Mucosa of stomach (tissue), 1 donor: ENCODE measurements around the gene IL24.

Experiments used
- H3K27me3 ChIP-seq: one replicate; pipeline ENCODE4 v1.7.0; 2013; ENCODE audit warnings: mild to moderate bottlenecking, low read length; ENCODE audit not compliant: control insufficient read depth, insufficient read depth
- H3K36me3 ChIP-seq: one replicate; pipeline ENCODE4 v1.7.0; 2013; ENCODE audit warnings: low read length; ENCODE audit not compliant: control insufficient read depth, insufficient read depth
- H3K4me1 ChIP-seq: one replicate; pipeline ENCODE4 v1.7.0; 2013; ENCODE audit warnings: mild to moderate bottlenecking, low read length; ENCODE audit not compliant: control insufficient read depth, insufficient read depth
- H3K4me3 ChIP-seq: one replicate; pipeline ENCODE4 v1.7.0; 2013; ENCODE audit warnings: low read length
- H3K9ac ChIP-seq: one replicate; pipeline ENCODE4 v1.7.0; 2013; ENCODE audit warnings: mild to moderate bottlenecking, low read length, moderate library complexity
- H3K9me3 ChIP-seq: one replicate; pipeline ENCODE4 v1.7.0; 2013; ENCODE audit warnings: mild to moderate bottlenecking, low read length, moderate library complexity; ENCODE audit not compliant: control insufficient read depth
- donor health status: Pancreatic carcinoma.

The IL24 gene

DNA sequence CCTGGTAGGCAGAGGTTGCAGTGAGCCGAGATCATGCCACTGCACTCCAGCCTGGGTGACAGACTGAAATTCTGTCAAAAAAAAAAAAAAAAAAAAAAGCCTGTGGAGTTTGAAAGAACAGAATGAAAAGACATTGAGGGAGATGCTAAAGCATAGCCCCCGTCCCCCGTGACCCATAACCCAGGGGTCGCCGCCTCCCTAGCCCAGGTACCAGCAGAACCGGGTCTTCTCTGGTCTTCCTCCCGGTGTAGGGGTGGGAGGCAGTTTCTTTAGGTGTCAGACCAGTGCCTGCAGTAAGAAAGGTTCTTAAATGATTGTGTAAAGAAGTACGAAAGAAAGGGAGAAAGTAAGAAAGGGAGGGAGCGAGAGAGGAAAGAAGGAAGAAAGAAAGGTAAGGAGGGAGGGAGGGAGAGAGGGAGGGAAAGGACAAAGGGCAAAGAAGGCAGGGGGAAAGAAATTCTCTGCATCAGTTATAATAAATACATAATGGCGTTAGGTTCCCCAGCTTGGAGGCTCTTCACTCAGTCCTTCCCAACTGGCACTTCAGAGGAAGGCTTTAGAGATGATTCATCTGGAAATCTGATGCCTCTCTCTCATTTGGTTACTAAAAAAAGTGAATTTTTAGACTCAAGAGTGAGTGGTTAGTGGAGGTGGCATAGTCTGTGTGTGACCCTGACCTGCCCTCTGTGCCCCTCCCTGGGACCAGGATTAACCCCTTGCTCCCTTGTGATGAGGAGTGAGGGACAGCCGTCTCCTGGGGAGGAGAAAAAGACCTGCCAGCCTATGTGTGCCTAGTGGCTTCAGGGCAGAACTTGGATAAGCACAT lies 1.1 kb downstream of the IL24 start:
- Histone ChIP-seq H3K9ac (no peak overlapping the region), H3K4me1 (peaks cover 7% of the 10 kb centered on the region), H3K4me3 (no peak overlapping the region), H3K36me3 (no peaks in the 10 kb centered on the region), H3K9me3 (no peaks in the 10 kb centered on the region), H3K27me3 (no peaks in the 10 kb centered on the region)

DNA sequence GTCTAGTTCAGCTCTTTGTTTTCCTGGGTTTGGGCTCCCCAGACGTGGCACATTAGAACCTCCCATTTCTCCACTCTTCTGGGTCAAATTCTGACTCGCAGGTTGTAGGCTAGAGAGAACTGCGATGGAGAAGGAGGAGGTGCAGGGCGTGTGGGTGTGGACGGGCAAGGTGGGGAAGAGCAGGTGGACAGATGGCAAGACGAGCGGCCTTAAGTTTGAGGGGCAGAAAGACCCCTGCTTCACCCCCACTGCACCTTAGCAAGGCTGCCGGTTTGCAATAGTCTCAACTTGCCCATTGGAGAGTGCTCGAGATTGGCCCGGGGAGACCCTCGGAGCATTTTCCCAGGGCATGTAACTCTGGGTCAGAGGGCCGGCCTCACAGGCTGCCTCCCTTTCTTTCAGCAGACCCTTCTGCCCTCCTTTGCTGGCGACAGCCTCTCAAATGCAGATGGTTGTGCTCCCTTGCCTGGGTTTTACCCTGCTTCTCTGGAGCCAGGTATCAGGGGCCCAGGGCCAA lies 1.7 kb downstream of the IL24 start:
- H3K9ac ChIP-seq, result no peak overlapping the region
- no peaks in the 10 kb centered on the region for H3K9me3 ChIP-seq
- H3K36me3 ChIP-seq, result no peaks in the 10 kb centered on the region
- no peak overlapping the region for H3K4me3 ChIP-seq
- peaks cover 7% of the 10 kb centered on the region for H3K4me1 ChIP-seq
- H3K27me3 ChIP-seq, result no peaks in the 10 kb centered on the region

DNA sequence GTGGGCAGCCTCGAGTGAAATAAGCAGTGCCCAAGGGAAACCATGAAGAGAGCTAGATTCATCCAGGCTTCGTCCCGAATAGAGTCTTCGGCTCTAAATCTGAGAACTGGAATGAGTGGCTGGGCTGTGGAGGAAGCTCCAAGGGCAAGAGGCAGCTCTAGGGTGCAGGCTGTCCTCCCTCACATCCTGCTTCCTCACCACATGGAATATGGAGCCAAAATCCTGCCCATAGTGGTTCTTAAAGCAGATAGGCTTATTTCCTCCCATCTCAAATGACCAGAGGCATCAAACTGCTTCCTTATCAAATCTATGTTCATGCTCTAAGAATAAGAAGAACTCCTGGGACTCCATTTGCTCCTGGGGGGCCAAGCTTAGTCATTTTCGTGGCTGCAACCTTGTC lies 2.5 kb downstream of the IL24 start:
- Histone ChIP-seq H3K4me3 (no peak overlapping the region), H3K9ac (no peak overlapping the region), H3K27me3 (no peaks in the 10 kb centered on the region), H3K36me3 (no peaks in the 10 kb centered on the region), H3K9me3 (no peaks in the 10 kb centered on the region), H3K4me1 (peaks cover 7% of the 10 kb centered on the region)

DNA sequence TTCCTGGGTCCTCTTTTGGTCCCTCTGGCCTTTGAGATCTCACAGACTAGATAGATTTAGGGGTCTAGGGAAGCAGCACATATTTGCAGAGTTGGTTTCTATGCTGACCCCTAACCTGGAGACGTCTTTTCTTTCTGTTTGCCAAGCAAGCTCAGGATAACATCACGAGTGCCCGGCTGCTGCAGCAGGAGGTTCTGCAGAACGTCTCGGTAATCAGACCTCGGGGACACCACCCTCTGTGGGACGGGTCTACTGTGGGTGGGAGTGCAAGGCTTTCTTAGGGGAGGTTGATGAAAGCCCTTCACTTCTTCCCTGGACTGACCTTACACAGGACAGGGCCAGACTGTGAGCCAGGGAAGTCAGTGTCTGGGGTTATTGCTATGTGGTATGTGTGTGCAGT lies 2.9 kb downstream of the IL24 start:
- H3K27me3 ChIP-seq, result no peaks in the 10 kb centered on the region
- no peaks in the 10 kb centered on the region for H3K36me3 ChIP-seq
- peaks cover 7% of the 10 kb centered on the region for H3K4me1 ChIP-seq
- H3K9me3 ChIP-seq, result no peaks in the 10 kb centered on the region
- no peak overlapping the region for H3K9ac ChIP-seq
- H3K4me3 ChIP-seq, result no peak overlapping the region

DNA sequence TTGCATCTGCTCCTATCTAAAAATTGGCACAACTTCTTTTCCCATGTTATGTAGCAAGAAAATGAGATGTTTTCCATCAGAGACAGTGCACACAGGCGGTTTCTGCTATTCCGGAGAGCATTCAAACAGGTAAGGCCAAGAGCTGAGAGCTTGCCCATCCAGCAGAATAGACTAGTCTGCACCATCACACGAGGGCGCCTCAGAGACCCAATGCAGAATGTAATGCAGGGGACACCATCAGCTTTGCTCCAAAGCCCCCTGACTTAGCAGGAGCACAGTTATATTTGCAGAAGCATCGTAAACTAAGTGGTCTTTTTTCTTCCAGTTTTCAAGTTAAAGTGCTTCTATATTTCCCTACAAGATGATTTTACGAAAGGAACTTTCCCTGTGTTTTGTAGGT lies 4.7 kb downstream of the IL24 start:
- Histone ChIP-seq H3K9me3 (no peaks in the 10 kb centered on the region), H3K9ac (no peak overlapping the region), H3K27me3 (no peaks in the 10 kb centered on the region), H3K36me3 (no peaks in the 10 kb centered on the region), H3K4me3 (no peak overlapping the region), H3K4me1 (no peaks in the 10 kb centered on the region)

DNA sequence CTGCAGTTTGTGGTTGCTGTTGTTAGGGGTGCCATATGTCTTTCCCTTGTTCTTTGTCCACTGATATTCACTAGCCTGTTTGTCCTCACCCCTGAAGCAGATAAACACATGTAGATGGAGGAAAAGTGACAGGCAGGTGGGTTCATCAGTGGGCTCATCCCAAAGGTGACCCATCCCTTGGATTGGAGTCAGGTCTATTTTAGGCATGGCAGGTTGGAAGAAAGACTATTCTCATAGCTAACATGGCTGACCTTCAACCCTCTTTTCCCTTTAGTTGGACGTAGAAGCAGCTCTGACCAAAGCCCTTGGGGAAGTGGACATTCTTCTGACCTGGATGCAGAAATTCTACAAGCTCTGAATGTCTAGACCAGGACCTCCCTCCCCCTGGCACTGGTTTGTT lies 5.5 kb downstream of the IL24 start:
- H3K9ac ChIP-seq, result no peak overlapping the region
- H3K9me3 ChIP-seq, result no peaks in the 10 kb centered on the region
- no peaks in the 10 kb centered on the region for H3K4me1 ChIP-seq
- H3K27me3 ChIP-seq, result peaks cover 6% of the 10 kb centered on the region
- H3K4me3 ChIP-seq, result no peak overlapping the region
- H3K36me3 ChIP-seq, result no peaks in the 10 kb centered on the region

DNA sequence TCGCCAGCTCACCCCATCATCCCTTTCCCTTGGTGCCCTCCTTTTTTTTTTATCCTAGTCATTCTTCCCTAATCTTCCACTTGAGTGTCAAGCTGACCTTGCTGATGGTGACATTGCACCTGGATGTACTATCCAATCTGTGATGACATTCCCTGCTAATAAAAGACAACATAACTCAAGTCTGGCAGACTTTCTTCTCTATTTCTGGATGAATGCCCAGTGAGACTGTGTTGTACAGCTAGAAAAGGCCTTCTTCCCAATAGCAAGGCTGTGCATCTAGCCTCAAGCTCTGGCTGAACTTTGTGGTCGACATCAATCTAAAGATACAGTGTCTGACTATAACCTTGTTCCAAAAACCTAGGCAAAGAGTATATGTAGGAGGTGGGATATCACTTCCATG lies 6.4 kb downstream of the IL24 start:
- H3K36me3 ChIP-seq, result no peaks in the 10 kb centered on the region
- H3K4me1 ChIP-seq, result peaks cover 1% of the 10 kb centered on the region
- H3K27me3 ChIP-seq, result peaks cover 15% of the 10 kb centered on the region
- H3K4me3 ChIP-seq, result no peak overlapping the region
- no peaks in the 10 kb centered on the region for H3K9me3 ChIP-seq
- no peak overlapping the region for H3K9ac ChIP-seq

DNA sequence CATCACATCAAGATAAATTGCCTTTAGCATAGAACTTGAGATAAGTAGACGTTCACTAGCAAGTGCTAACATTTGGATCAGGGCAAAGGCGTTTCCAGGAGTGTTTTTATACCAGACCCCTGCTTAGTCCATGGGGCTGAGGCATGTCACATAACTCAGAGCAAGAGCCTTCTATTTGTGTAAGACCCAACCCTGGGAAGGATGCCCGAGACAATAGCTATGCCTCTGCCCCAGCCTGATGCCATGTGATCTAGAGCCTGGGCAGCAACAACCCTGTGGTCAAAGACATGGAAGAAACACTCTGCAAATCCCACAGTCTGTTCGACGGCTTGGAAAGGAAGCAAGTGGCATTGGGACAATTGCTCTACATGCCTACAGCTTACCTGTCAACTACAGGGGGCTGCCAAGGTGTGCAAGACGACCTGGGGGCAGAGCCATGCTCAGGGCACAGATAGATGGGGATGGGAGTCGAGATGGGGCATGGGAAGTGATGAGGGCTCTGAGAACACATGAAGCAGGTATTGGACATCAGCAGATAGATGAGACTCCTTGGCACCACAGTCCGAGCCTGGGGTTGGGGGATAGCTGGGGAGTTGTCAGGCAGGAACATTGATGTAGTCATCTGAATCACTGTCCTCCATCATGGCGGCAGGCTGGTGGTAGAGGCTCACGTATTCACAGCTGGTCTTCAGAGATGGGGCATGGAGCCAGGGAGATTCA lies 7.3 kb downstream of the IL24 start:
- no peak overlapping the region for H3K4me3 ChIP-seq

DNA sequence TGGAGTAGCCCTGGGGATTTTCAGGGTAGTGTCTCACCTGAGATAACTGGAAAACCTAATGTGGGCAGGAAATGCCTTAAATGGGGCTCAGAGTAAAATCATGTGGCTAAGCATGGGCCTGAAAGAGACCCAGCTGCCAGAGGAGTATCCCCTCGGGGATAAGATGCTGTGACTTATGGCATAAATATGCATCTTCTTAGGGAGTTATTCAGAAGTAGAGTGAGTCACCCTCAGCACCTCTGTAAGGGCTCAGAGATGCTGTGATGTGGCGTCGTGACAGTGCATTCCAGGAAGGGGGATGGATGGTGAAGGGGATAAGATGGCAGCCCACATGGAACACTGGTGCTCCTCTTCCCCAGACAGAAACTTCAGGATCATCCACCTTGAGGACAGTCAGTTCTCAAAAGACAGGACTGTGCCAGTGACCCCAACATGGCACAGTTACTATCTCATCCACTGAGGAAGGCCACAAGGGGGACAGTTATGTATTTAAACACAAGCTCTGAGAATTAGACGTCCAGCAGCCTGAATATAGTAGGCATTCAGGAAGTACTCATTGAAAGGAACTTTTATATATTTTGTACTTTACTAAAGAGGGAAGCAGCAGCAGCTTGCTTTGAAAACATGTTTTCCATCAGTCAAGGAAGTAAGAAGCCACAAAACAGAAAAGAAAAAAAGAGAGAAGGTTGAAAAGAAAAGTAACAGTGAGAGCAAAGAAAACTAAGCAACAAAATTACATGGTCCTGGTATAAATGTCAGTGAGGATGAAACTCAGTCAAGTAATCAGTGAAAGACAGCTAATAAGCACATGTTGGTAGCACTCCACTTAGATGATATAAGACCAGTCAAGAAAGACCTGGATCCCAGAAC lies 8.3 kb downstream of the IL24 start:
- Histone ChIP-seq H3K36me3 (no peaks in the 10 kb centered on the region), H3K9me3 (no peaks in the 10 kb centered on the region), H3K27me3 (peaks cover 28% of the 10 kb centered on the region), H3K4me3 (no peak overlapping the region), H3K9ac (no peak overlapping the region), H3K4me1 (peaks cover 14% of the 10 kb centered on the region)

More for the DNA sequence above, 7.3 kb downstream of the IL24 start:
- H3K27me3 ChIP-seq, result peaks cover 19% of the 10 kb centered on the region
- no peaks in the 10 kb centered on the region for H3K9me3 ChIP-seq
- no peak overlapping the region for H3K9ac ChIP-seq
- H3K36me3 ChIP-seq, result no peaks in the 10 kb centered on the region
- peaks cover 7% of the 10 kb centered on the region for H3K4me1 ChIP-seq

DNA sequence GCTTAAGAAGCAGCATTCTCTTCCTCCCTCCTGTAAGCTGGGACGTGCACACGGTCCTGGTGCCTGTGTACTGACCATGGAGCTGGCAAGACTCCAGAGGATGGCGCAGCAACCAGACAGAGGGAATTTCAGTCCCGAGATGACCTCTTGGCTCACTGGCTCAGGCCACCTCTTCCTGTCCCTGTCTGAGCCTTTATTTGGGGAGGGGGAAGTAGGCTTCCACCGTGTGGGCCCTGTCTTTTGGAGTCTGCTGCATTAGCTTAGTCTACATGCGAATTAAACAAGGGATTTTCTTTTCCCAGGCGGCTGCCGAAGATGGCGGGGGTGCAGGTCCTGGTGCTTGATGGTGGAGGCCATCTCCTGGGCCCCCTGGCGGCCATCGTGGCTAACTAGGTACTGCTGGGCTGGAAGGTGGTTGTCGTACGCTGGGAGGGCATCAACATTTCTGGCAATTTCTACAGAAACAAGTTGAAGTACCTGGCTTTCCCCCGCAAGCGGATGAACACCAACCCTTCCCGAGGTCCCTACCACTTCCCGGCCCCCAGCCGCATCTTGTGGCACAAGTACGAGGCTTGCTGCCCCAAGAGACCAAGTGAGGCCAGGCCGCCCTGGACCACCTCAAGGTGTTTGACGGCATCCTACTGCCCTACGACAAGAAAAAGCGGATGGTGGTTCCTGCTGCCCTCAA lies 10.2 kb downstream of the IL24 start:
- peaks cover 14% of the 10 kb centered on the region for H3K4me1 ChIP-seq
- no peaks in the 10 kb centered on the region for H3K36me3 ChIP-seq
- no peaks in the 10 kb centered on the region for H3K9me3 ChIP-seq
- no peak overlapping the region for H3K4me3 ChIP-seq
- no peak overlapping the region for H3K9ac ChIP-seq
- H3K27me3 ChIP-seq, result peaks cover 31% of the 10 kb centered on the region

DNA sequence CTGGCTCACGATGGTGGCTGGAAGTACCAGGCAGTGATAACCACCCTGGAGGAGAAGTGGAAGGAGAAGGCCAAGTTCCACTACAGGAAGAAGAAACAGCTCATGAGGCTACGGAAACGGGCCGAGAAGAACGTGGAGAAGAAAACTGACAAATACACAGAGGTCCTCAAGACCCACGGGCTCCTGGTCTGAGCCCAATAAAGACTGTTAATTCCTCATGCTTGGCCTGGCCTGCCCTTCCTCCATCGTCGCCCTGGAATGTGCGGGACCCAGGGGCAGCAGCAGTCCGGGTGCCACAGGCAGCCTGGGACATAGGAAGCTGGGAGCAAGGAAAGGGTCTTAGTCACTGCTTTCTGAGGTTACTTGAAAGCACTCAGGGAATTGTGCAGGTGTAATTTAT lies 10.8 kb downstream of the IL24 start:
- Histone ChIP-seq H3K9ac (no peak overlapping the region), H3K27me3 (peaks cover 31% of the 10 kb centered on the region), H3K4me3 (no peak overlapping the region), H3K9me3 (no peaks in the 10 kb centered on the region), H3K36me3 (no peaks in the 10 kb centered on the region), H3K4me1 (peaks cover 14% of the 10 kb centered on the region)
